MCF 10A (cell line): ENCODE results near the gene HOXC4. TPM values are rescaled to one million over a fixed set of nuclear protein-coding genes. Genes with fewer than 3 reads are reported as not detected.

Source experiments
- BruUV-seq: library from RNA; stranded (reverse); fragments of 400-500 nt; replicated peaks from 2 replicates; lab custom pipeline; 2021; lab: Mats Ljungman, UMichigan
- CTCF ChIA-PET: fragments of 300-600 bp; sonication (Branson Sonifier 250); formaldehyde crosslinking; extraction: SDS; loops from one replicate; lab custom pipeline; 2021; ENCODE audit warnings: antibody characterized with exemption, inconsistent platforms; lab: Yijun Ruan, JAX
- POLR2A ChIA-PET: fragments of 300-600, 350-650 bp; sonication (Branson Sonifier 250); formaldehyde crosslinking; extraction: SDS; loops from one replicate; lab custom pipeline; 2020; ENCODE audit warnings: antibody characterized with exemption, inconsistent platforms; lab: Yijun Ruan, JAX
- DNase-seq: peaks from one replicate; pipeline ENCODE4 v3.0.0-alpha.2; 2018; ENCODE audit not compliant: unreplicated experiment
- H3K27ac Mint-ChIP-seq: one replicate; pipeline ENCODE4 v1.8.0; 2022; ENCODE audit warnings: mild to moderate bottlenecking, low read depth, mixed read lengths; ENCODE audit not compliant: unreplicated experiment
- H3K27me3 Mint-ChIP-seq: one replicate; pipeline ENCODE4 v1.8.0; 2022; ENCODE audit warnings: mixed read lengths; ENCODE audit not compliant: insufficient read depth, unreplicated experiment
- H3K36me3 Mint-ChIP-seq: one replicate; pipeline ENCODE4 v1.8.0; 2022; ENCODE audit warnings: mild to moderate bottlenecking, moderate library complexity, mixed read lengths; ENCODE audit not compliant: insufficient read depth, unreplicated experiment
- H3K4me1 Mint-ChIP-seq: one replicate; pipeline ENCODE4 v1.8.0; 2022; ENCODE audit warnings: mixed read lengths; ENCODE audit not compliant: insufficient read depth, unreplicated experiment
- H3K4me3 Mint-ChIP-seq: one replicate; pipeline ENCODE4 v1.8.0; 2022; ENCODE audit warnings: mild to moderate bottlenecking, moderate library complexity, mixed read lengths; ENCODE audit not compliant: unreplicated experiment
- H3K9me3 Mint-ChIP-seq: one replicate; pipeline ENCODE4 v1.8.0; 2022; ENCODE audit warnings: mixed read lengths; ENCODE audit not compliant: unreplicated experiment
- CTCF ChIP-seq: fragments of 200-600 bp; IDR thresholded peaks from one replicate; pipeline ENCODE4 v1.8.0; 2022; ENCODE audit warnings: antibody characterized with exemption, mild to moderate bottlenecking; ENCODE audit not compliant: unreplicated experiment
- intact Hi-C: fragments of 100-400 bp; cut with micrococcal nuclease; formaldehyde crosslinking; loops from 2 replicates; pipeline ENCODE4 v1.14.1; 2022
- total RNA-seq: library from RNA; stranded (reverse); gene quantifications from 2 replicates; pipeline ENCODE4 v1.2.3, GENCODE V29; 2022

Gene HOXC4
- total RNA-seq, 1 experiment from 2014 or later, result 1.7 TPM

- Mint-ChIP-seq H3K9me3 (no peaks in the 10 kb centered on the region), H3K36me3 (no peaks in the 10 kb centered on the region), H3K4me1 (peaks cover 14% of the 10 kb centered on the region), H3K27me3 (no peaks in the 10 kb centered on the region), H3K27ac (peak overlapping the region; percentile 98), H3K4me3 (peak overlapping the region; percentile 98)
- intact Hi-C loops, result no loop called here
- no peak for DNase-seq
- ChIA-PET POLR2A (interaction anchor here (0.5 to 3.9 kb wide), 20 partner anchors 9 to 979 kb away, joined by 3 to 37 read pairs (median 5); partner anchors contain the start of genes CALCOCO1, CBX5, COPZ1 and HNRNPA1), CTCF (interaction anchor here (0.6 to 2.2 kb wide), 11 partner anchors 11 to 272 kb away, joined by 3 to 22 read pairs (median 4); partner anchors contain the start of gene HOXC9)
- TF ChIP-seq CTCF, result no peak
- no TSS peak for BruUV-seq
Measured at GRCh38 chr12:54016051-54016450, 37.6 kb upstream of the HOXC4 start.

DNA sequence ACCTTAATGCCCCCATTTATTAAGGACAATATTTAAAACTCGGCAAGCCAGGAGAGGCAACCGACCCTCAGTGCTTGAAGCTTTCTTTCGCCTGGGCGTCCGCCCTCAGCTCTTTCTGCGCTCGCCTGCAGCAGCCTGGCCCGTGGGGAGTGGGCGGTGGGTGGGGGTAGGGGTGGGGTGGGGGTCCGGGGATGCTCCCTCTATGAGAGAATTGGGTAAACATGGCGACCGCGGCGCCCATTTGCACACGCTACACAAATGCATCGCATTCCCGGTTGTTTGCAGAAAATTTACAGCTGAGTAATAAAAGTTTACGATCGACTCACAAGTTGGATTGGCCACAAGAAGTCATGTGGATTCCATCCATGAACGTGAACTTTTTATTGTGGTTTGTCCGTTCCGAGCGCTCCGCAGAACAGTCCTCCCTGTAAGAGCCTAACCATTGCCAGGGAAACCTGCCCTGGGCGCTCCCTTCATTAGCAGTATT, 37.1 kb upstream of the HOXC4 start:
- peak overlapping the region; percentile 98 for H3K4me3 Mint-ChIP-seq

GRCh38 chr12:54017027-54017788, 36.4 kb upstream of the HOXC4 start:
- no peaks in the 10 kb centered on the region for H3K9me3 Mint-ChIP-seq
- H3K27me3 Mint-ChIP-seq, result no peaks in the 10 kb centered on the region
- ChIA-PET CTCF (interaction anchor here (0.6 to 2.2 kb wide), 20 partner anchors 8 to 478 kb away, joined by 3 to 22 read pairs (median 4); partner anchors contain the start of genes HOXC5, HOXC8, HOXC9 and SMUG1), POLR2A (interaction anchor here (0.6 to 3.9 kb wide), 26 partner anchors 8 to 393 kb away, joined by 3 to 37 read pairs (median 5); partner anchors contain the start of genes ATF7, CALCOCO1, CBX5 and COPZ1)
- H3K4me1 Mint-ChIP-seq, result peaks cover 23% of the 10 kb centered on the region
- peak; percentile 76 for DNase-seq
- intact Hi-C loops, result no loop called here
- peak overlapping the region; percentile 98 for H3K4me3 Mint-ChIP-seq
- no peaks in the 10 kb centered on the region for H3K36me3 Mint-ChIP-seq
- TF ChIP-seq CTCF, result peak; percentile 11
- no TSS peak for BruUV-seq
- peak overlapping the region; percentile 98 for H3K27ac Mint-ChIP-seq

More for the DNA sequence above, 37.1 kb upstream of the HOXC4 start:
- Mint-ChIP-seq H3K27me3 (no peaks in the 10 kb centered on the region), H3K36me3 (no peaks in the 10 kb centered on the region), H3K27ac (peak overlapping the region; percentile 98), H3K4me1 (peaks cover 18% of the 10 kb centered on the region), H3K9me3 (no peaks in the 10 kb centered on the region)
- TF ChIP-seq CTCF, result no peak
- intact Hi-C loops, result no loop called here
- BruUV-seq, result no TSS peak
- peak; percentile 77 for DNase-seq
- CTCF ChIA-PET, result interaction anchor here (0.6 to 2.2 kb wide), 19 partner anchors 8 to 478 kb away, joined by 3 to 22 read pairs (median 4); partner anchors contain the start of genes HOXC5, HOXC8, HOXC9 and SMUG1
- POLR2A ChIA-PET, result interaction anchor here (0.5 to 3.9 kb wide), 22 partner anchors 7 to 979 kb away, joined by 3 to 37 read pairs (median 5); partner anchors contain the start of genes ATF7, CALCOCO1, CBX5 and COPZ1
